Fibroblast of villous mesenchyme (primary cell): ENCODE data around the gene DISP3. TPM values are rescaled to one million over a fixed set of nuclear protein-coding genes. Genes with fewer than 3 reads are reported as not detected.

Experiments
- DNase-seq: peaks from one replicate; pipeline ENCODE4 v3.0.0-alpha.2; 2010; ENCODE audit warnings: low read depth
- H3K4me3 ChIP-seq: 2 replicates; pipeline ENCODE4 v1.5.1; 2011; ENCODE audit warnings: low read depth, mild to moderate bottlenecking, low read length
- total RNA-seq: library from RNA; depleted of rRNA; stranded (reverse); fragments of >200 nt; gene quantifications from 2 replicates; pipeline ENCODE4 v1.2.3, GENCODE V29; 2012
- TF ChIP-seq, protein P1 (sequence below): IDR thresholded peaks from 2 replicates; pipeline ENCODE4 v1.5.1; 2012; ENCODE audit warnings: low read depth, mild to moderate bottlenecking, low read length; ENCODE audit not compliant: insufficient read depth

DISP3 gene
- total RNA-seq, 1 donor: not detected

- TF ChIP-seq, protein P1, sequence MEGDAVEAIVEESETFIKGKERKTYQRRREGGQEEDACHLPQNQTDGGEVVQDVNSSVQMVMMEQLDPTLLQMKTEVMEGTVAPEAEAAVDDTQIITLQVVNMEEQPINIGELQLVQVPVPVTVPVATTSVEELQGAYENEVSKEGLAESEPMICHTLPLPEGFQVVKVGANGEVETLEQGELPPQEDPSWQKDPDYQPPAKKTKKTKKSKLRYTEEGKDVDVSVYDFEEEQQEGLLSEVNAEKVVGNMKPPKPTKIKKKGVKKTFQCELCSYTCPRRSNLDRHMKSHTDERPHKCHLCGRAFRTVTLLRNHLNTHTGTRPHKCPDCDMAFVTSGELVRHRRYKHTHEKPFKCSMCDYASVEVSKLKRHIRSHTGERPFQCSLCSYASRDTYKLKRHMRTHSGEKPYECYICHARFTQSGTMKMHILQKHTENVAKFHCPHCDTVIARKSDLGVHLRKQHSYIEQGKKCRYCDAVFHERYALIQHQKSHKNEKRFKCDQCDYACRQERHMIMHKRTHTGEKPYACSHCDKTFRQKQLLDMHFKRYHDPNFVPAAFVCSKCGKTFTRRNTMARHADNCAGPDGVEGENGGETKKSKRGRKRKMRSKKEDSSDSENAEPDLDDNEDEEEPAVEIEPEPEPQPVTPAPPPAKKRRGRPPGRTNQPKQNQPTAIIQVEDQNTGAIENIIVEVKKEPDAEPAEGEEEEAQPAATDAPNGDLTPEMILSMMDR: no peak
- no peak for DNase-seq
- no peak overlapping the region for H3K4me3 ChIP-seq
Observed at GRCh38 chr1:11526071-11526895, 47.3 kb downstream of the DISP3 start.

GRCh38 chr1:11527541-11528452 lies 48.8 kb downstream of the DISP3 start:
- H3K4me3 ChIP-seq: no peak overlapping the region
- TF ChIP-seq, protein P1: no peak
- no peak for DNase-seq

- no peak for DNase-seq
- TF ChIP-seq, protein P1: no peak
- H3K4me3 ChIP-seq: no peak overlapping the region
Observed at GRCh38 chr1:11528611-11529261, 49.8 kb downstream of the DISP3 start.

DNA sequence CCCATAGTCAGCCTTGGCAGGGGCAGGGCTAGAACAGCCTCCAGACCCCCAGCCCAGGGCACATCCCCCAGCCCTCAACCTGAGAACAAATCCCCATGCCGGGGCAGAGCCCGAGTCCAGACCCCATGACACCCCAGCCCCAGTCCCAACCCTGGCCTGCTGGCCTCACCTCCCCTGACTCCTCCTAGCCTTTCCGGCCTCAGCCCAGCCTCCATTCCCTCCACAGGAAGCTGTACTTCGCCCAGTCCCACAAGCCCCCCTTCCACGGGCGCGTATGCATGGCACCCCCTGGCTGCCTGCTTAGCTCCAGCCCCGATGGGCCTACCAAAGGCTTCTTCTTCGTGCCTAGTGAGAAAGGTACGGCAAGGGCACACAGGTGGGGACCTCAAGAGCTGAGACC lies 50.4 kb downstream of the DISP3 start:
- TF ChIP-seq, protein P1: no peak
- no peak overlapping the region for H3K4me3 ChIP-seq
- DNase-seq: no peak

DNA sequence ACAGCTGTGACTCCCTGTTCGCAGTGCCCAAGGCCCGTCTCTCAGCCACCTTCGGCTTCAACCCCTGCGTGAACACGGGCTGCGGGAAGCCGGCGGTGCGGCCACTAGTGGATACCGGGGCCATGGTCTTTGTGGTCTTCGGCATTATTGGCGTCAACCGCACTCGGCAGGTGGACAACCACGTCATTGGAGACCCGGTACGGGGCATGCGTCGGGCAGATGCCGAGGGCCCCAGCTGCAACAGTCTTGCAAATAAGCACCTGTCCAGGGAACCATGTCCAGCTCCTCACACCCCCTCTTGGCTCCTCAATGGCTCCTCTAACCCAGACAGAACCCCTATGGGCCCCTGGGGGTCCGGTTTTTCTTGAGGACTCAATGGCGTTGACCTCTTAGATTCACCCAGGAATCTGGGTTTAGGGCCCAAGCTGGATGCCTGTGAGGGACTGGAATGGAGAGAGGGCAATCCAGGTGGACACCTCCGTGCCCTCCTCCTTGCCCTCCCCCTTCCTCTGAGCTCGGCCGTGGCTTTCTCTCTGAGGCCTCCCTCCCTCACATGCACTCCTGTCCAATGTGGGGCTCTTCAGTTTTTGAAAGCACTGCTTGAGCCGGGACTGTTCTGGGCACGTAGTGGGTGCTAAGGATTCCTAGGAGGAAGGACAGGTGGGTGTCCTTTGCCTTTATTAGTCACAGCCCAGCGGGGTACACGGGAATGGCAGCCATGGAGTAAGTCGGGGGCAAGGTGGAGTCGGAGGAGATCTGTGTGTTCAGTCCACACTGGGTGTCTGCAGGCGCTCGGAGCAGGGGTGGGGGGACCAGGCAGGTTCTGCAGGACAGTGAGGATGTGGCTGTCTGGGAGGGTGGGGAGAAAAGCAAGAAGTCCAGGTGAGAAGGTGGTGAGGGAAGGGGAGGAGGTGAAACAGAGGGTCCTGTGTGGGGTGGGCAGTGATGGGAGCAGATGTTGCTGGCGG lies 51.1 kb downstream of the DISP3 start:
- no peak overlapping the region for H3K4me3 ChIP-seq
- TF ChIP-seq, protein P1: no peak
- no peak for DNase-seq
